GM18505 (cell line): ENCODE results near the gene SNX5.
A peak's percentile ranks its signal among the peaks of the same experiment; 100 is the strongest.

Experiments used
- ATAC-seq: cut with Tn5 transposase; IDR thresholded peaks from one replicate; pipeline ENCODE4 v1.9.1; 2021; ENCODE audit not compliant: unreplicated experiment
- POLR2A ChIP-seq: IDR thresholded peaks from 4 replicates; pipeline ENCODE4 v1.6.1; 2011; ENCODE audit warnings: borderline replicate concordance; ENCODE audit not compliant: insufficient read depth, insufficient read length; ENCODE audit errors: extremely low read depth

Gene SNX5

GRCh38 chr20:17897566-17898307, 70.9 kb downstream of the SNX5 start:
- no peak for ATAC-seq
- TF ChIP-seq POLR2A, result no peak

- TF ChIP-seq POLR2A, result no peak
Observed at GRCh38 chr20:17896771-17897369, 71.7 kb downstream of the SNX5 start.

GRCh38 chr20:17896193-17896723, 72.3 kb downstream of the SNX5 start:
- TF ChIP-seq POLR2A, result no peak
- no peak for ATAC-seq

More at GRCh38 chr20:17896771-17897369, 71.7 kb downstream of the SNX5 start:
- ATAC-seq, result no peak

- no peak for ATAC-seq
- peak; percentile 9 for TF ChIP-seq POLR2A
Observed at GRCh38 chr20:17895641-17896171, 72.9 kb downstream of the SNX5 start.

GRCh38 chr20:17893445-17893844, 75.1 kb downstream of the SNX5 start:
- ATAC-seq, result no peak
- no peak for TF ChIP-seq POLR2A

- TF ChIP-seq POLR2A, result no peak
- no peak for ATAC-seq
Observed at GRCh38 chr20:17892189-17892938, 76.2 kb downstream of the SNX5 start.
